Left colon (tissue), 2 donors: Measurements from ENCODE around the gene ABLIM2. TPM values are rescaled to one million over a fixed set of nuclear protein-coding genes. Genes with fewer than 3 reads are reported as not detected.

Experiments used
- ATAC-seq: fragments of 200-7000 bp; cut with Tn5 transposase; one replicate; pipeline ENCODE4 v1.9.1; 2020; ENCODE audit warnings: mild to moderate bottlenecking, moderate library complexity
- DNase-seq, 2 donors: peaks; one replicate each; pipeline ENCODE4 v3.0.0-alpha.2; 2020
- intact Hi-C, 2 donors: fragments of 100-400 bp; cut with DNase I in 1 of 2; cut with micrococcal nuclease in 1 of 2; formaldehyde crosslinking; loops; one replicate each; pipeline versions ENCODE4 v1.11.2 to v1.14.0; 2022; cut with DNase I, micrococcal nuclease
- total RNA-seq, 2 donors: library from RNA; stranded (reverse); fragmentation: NEBNext Ultra II Directional; extraction: Animal tissue kit (Norgen Biotek cat#: 25700); gene quantifications; one replicate each; pipeline ENCODE4 v1.2.1, GENCODE V29; 2021
- donor health status: DM: no; HTN: no; CAD: no.
- donor health status: DM: yes; HTN: yes; CAD: no.

The ABLIM2 gene
- total RNA-seq, 2 donors from 2014 or later = 18.7 to 24.4 TPM

- peak; percentile 59 for ATAC-seq
- DNase-seq = peak; percentile 55 to 68
- intact Hi-C loops = no loop called here
Observed at GRCh38 chr4:8114456-8115202, 44.0 kb downstream of the ABLIM2 start.

- ATAC-seq = peak; percentile 29
- no peak for DNase-seq
- intact Hi-C loops = no loop called here
Observed at GRCh38 chr4:8113611-8114377, 44.8 kb downstream of the ABLIM2 start.

DNA sequence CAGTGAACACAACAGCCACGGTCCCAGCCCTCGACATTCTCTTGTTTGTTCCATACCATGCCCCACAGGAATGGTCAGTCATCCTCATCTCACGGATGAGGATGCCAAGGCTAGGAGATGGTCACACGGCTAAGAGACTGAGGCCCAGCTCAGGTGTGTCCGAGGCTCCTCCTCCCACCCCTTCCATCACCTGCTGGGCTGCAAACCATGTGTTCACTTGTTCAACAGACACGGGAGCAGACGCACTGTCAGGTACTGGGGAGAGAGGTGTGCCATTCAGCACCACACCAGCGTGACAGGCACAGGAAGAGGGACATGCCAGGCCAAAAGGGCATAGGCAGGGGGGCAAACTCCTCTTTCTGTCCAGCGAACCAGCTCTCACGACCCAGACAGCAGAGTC, 45.9 kb downstream of the ABLIM2 start:
- peak; percentile 50 to 62 for DNase-seq
- intact Hi-C loops = no loop called here
- peak; percentile 46 for ATAC-seq

- DNase-seq = no peak
- ATAC-seq = no peak
- intact Hi-C loops = no loop called here
Observed at GRCh38 chr4:8112036-8112576, 46.5 kb downstream of the ABLIM2 start.

GRCh38 chr4:8110071-8110986, 48.3 kb downstream of the ABLIM2 start:
- no peak for DNase-seq
- intact Hi-C loops = no loop called here
- no peak for ATAC-seq

- DNase-seq (no peak), ATAC-seq (no peak)
- intact Hi-C loops = no loop called here
Observed at GRCh38 chr4:8109406-8110065, 49.1 kb downstream of the ABLIM2 start.

GRCh38 chr4:8108991-8109390, 49.6 kb downstream of the ABLIM2 start:
- ATAC-seq = no peak
- DNase-seq = no peak
- intact Hi-C loops = no loop called here

DNA sequence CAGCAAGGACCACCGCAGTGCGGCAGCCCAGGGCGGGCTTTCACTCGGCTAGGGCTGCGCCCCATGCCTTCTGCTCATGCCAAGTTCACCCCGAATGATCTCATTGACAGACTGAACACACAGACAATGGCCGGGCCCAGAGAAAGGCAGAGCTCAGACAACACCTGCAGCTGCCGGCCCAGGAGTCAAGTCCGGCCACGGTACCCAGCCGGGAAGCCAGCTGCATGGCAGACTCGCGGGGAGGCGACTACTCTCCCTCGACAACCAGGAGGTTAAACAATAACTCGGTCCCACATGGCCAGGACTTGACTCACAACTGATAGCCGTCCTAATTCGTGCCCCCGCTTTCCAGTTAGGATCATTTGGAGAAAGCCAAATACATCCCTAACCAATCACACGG, 50.4 kb downstream of the ABLIM2 start:
- intact Hi-C loops = no loop called here
- peak; percentile 50 for ATAC-seq
- DNase-seq = peak in 1 of 2 donors; percentile 39

GRCh38 chr4:8107146-8107657, 51.4 kb downstream of the ABLIM2 start:
- ATAC-seq (no peak), DNase-seq (no peak)
- intact Hi-C loops = no loop called here

GRCh38 chr4:8106451-8107025, 52.1 kb downstream of the ABLIM2 start:
- intact Hi-C loops = no loop called here
- DNase-seq (no peak), ATAC-seq (no peak)

- intact Hi-C loops = no loop called here
- ATAC-seq = no peak
- no peak for DNase-seq
Observed at GRCh38 chr4:8105306-8106100, 53.1 kb downstream of the ABLIM2 start.

GRCh38 chr4:8104491-8105305, 53.9 kb downstream of the ABLIM2 start:
- no peak for DNase-seq
- intact Hi-C loops = no loop called here
- no peak for ATAC-seq

DNA sequence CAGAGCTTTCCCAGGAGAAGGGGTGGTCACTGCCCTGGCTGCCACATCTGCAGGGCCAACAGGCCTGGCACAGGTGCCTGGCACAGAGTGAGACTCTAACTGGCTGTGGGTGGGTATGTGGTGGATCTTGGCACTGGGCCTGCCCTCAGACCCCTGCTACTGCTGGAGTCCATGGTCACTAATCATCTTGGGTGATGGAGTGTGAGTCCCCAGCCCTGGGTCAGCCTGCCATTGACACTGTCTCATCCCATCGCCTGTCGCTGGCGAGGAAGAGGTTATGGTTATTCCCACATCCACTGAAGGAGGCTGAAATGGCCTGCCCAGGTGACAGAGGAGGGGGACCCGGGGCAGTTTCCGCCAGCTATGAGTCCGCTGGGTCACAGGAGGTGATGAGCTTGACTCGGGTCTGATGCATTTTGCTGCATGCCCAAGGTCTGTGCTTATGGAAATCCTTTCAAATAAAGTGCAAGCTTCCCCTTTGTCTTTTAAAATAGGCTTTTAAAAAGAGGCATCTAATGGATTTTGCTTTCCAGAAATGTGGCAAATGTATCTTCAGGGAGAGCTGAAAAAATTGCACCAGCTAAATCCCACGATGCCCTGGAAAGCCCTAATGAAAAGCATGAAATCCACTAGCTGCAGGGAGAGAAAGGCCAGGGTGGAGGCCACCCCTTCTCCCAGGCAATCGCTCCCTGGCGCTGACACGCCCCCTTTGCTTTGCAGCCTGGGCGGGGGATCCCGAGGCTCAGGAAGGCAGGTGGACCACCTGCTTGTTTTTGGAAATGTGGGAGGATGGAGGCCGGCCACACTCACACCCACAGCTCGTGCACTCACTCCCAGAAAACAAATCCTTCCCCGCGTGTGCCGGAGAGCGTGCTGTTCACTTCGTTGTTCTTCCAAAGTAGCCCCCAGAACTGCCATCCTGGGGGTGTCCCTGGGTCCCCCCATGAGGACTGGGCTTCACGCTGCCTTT, 54.9 kb downstream of the ABLIM2 start:
- intact Hi-C loops = no loop called here
- ATAC-seq (no peak), DNase-seq (no peak)

GRCh38 chr4:8102831-8103230, 55.8 kb downstream of the ABLIM2 start:
- intact Hi-C loops = no loop called here
- no peak for DNase-seq
- ATAC-seq = no peak

GRCh38 chr4:8102076-8102355, 56.6 kb downstream of the ABLIM2 start:
- ATAC-seq = no peak
- DNase-seq = no peak
- intact Hi-C loops = no loop called here
